Stimulated activated CD4-positive, alpha-beta T cell treated with anti-CD3 and anti-CD28 coated beads, Interleukin-2, amount 100 ng/mL, for 4 hours (primary cell): ENCODE data around the gene OR10G2.
"Not testable (repeated sequence)": the region's sequence is repeated elsewhere in the genome, so short reads cannot be mapped to it uniquely, and the experiment has no call there.

Source experiments
- DNase-seq: peaks from one replicate; pipeline ENCODE4 v3.0.0-alpha.2; 2020; ENCODE audit warnings: low read depth

The OR10G2 gene

GRCh38 chr14:21634840-21635239, at the start of gene OR10G2:
TSS of gene OR10G2 (minus strand) at chr14:21634940. CDS start at chr14:21634842, 98 bp downstream.
- DNase-seq = no peak

- no peak for DNase-seq
These were observed 45.3 kb upstream of the OR10G2 start for GRCh38 chr14:21680072-21680471.

- no peak for DNase-seq
These were observed 40.8 kb upstream of the OR10G2 start for GRCh38 chr14:21675566-21675965.

- DNase-seq = no peak
These were observed 39.0 kb upstream of the OR10G2 start, which contains the start of gene OR4E1 for GRCh38 chr14:21673718-21674117. TSS of gene OR4E1 (minus strand) at chr14:21673818. CDS start at chr14:21670935, 2,883 bp downstream.

GRCh38 chr14:21672116-21672515, 37.4 kb upstream of the OR10G2 start:
- DNase-seq = no peak

GRCh38 chr14:21671371-21671770, 36.6 kb upstream of the OR10G2 start:
- no peak for DNase-seq

GRCh38 chr14:21669284-21669683, 34.5 kb upstream of the OR10G2 start:
- DNase-seq = no peak

- no peak for DNase-seq
These were observed 33.6 kb upstream of the OR10G2 start for GRCh38 chr14:21668377-21668776.

- DNase-seq = no peak
These were observed 22.2 kb upstream of the OR10G2 start for GRCh38 chr14:21656980-21657379.

- DNase-seq = no peak
These were observed 19.5 kb upstream of the OR10G2 start for GRCh38 chr14:21654215-21654614.

GRCh38 chr14:21653331-21653885, 18.7 kb upstream of the OR10G2 start, which contains the start of gene OR4E2:
TSS of gene OR4E2 (plus strand) at chr14:21653835. CDS start at chr14:21665083, 11,248 bp downstream.
- DNase-seq = no peak

- DNase-seq = no peak
These were observed 17.6 kb upstream of the OR10G2 start for GRCh38 chr14:21652209-21652808.

- no peak for DNase-seq
These were observed 12.6 kb upstream of the OR10G2 start for GRCh38 chr14:21647380-21647779.

GRCh38 chr14:21643407-21643806, 8.7 kb upstream of the OR10G2 start:
- DNase-seq = no peak

GRCh38 chr14:21642683-21643082, 7.9 kb upstream of the OR10G2 start:
- no peak for DNase-seq

- no peak for DNase-seq
These were observed 3.7 kb downstream of the OR10G2 start for GRCh38 chr14:21631084-21631483.

GRCh38 chr14:21630503-21630902, 4.2 kb downstream of the OR10G2 start:
- DNase-seq = not testable (repeated sequence)

- no peak for DNase-seq
These were observed 8.1 kb downstream of the OR10G2 start for GRCh38 chr14:21626491-21627230.

GRCh38 chr14:21617614-21618013, 17.1 kb downstream of the OR10G2 start:
- DNase-seq = no peak

- DNase-seq = no peak
These were observed 20.5 kb downstream of the OR10G2 start for GRCh38 chr14:21614240-21614639.

- no peak for DNase-seq
These were observed 22.4 kb downstream of the OR10G2 start for GRCh38 chr14:21612324-21612723.

- DNase-seq = not testable (repeated sequence)
These were observed 32.6 kb downstream of the OR10G2 start for GRCh38 chr14:21602181-21602580.

- no peak for DNase-seq
These were observed 45.4 kb downstream of the OR10G2 start for GRCh38 chr14:21589317-21589716.
